Activated T-cell treated with anti-CD3 and anti-CD28 coated beads, Interleukin-2, amount 50 U/mL, for 1 hour (primary cell): Measurements from ENCODE around the gene PPP5C.
A peak's percentile ranks its signal among the peaks of the same experiment; 100 is the strongest.
"Not testable (repeated sequence)": the region's sequence is repeated elsewhere in the genome, so short reads cannot be mapped to it uniquely, and the experiment has no call there.

ENCODE experiments used
- DNase-seq: peaks from one replicate; pipeline ENCODE4 v3.0.0-alpha.2; 2020

The PPP5C gene

DNA sequence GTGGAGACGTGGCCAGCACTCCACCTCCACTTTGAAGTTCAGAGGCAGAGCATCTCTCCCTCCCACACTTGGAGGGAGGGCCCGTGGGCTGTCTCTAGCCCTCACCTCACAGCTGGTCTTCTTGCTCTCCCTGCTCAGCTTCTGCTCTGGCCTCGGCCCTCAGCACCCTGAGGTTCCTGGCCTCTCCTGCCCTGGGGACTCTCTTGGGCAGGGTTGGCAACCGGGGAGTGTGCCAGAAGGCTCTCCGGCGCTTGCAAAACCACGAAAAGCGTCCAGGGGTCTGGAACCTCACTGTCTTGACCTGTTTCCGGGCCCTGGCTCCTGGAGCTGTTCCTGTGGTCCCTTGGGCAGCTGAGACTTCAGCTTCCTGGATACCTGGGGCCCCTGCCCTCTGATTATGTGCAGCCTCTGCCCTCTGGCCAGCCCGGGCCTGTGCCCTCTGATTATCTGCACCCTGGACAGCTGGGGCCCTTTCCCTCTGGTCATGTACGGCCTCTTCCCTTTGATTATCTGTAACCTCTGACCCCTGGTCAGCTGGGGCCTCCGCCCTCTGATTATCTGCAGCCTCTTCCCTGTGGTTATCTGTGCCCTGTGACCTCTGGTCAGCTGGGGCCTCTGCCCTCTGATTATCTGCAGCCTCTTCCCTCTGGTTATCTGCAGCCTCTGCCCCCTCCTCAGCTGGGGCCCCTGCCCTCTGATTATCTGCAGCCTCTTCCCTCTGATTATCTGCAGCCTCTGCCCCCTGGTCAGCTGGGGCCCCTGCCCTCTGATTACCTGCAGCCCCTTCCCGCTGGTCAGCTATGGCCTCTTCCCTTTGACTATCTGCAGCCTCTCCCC is 64.4 kb downstream of the PPP5C start:
- no peak for DNase-seq

DNA sequence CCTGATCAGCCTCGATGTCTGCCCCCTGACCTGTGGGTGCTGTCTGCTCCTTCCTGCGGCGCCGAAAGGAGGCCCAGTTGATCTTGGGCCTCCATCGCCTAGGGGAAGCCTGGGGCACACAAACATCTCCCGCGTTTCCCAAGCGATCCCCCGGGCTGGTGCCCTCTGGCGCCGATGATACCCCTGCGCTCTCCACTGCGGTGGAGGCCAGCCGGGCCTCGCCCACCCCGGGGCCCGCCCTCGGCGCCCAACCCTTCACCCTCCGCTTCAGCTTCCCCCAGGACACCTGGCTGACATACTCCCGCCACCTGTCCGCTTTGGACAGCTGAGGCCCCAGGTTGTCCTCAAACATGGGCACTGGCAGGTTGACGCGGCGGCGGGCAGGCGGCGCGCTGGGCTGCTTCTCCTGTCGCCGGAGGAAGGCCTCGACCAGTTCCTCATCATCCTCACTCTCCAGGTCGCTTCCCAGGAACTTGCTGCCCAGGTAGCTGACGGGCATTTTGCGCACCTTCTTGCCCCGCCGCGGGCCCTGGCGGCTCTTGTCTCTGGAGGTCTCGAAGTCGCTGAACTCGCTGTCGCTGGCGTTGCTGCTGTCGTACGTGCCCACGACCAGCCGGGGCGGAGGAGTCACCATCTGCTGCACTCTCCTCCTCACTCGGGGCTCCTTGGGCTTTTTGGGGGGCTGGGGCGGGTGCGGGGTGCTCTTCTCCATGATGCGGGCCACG is 65.2 kb downstream of the PPP5C start:
- DNase-seq: no peak

DNA sequence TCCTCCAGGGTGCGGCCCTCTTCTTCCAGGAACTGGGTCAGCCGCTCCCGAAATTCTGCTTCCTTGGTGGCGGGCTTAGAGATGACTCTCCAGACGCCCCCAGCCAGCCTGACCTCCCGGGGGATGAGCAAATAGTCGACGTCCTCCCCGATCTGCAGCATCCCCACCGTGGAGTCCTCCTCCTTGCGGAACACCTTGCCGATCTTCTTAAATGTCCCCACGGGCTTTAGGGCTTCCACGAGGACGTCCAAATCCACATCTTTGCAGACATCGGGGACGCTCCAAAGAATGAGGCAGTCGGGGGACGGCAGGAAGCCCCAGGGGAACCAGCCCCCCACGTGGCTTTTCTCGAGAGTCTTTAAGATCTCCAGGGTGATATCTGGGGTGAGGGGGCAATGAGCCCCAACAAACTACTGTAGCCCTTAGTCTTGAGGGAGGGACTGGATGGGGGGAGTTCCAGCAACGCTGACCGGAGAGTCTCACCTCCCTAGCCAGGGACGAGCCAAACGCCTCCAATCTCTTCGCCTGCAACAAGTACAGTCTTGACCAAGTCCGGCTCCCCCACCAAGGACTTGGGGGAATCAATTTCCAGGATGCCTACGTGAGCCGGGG is 65.9 kb downstream of the PPP5C start:
- DNase-seq: no peak

DNA sequence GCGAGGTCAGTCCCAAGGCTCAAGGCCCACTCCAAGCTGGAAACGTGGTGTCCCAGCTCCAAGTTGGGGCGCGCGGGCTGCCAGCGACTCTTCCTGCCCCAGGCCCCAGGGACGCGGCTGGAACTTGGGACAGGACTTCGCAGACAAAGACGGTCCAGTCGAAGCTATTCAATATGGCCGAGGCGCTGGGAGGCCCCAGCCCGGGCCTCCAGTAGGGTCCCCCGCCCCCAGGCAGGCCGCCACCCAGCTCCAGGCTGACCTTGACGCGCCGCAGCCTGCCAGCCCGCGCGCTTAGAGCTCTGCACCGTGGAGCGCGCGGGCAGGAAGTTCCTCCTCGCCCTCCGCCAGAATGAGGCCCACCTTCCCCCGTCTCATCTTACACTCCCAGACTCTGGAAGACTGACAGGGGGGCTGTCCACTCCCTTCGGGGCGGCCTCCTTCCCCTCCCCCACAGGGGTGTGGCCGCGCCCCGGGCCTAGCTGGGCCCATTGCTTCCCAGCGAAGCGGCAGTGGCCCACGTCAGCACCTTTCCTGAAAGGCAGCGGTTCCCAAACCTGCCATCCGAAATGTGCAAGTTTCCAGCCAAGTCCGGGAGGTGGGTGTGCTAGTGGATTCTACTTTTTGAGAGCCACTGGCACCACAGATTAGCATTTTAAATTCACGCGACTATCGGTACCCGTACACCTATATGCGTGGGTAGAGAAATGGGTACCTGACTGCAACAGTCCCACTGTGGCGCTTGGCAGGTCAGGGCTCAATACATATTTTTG is 66.6 kb downstream of the PPP5C start, which contains the start of gene CCDC8:
CCDC8 (minus strand) TSS at position 303 of the 770 bp plus-strand sequence. CDS start 754 bp downstream, outside the sequence.
- no peak for DNase-seq

DNA sequence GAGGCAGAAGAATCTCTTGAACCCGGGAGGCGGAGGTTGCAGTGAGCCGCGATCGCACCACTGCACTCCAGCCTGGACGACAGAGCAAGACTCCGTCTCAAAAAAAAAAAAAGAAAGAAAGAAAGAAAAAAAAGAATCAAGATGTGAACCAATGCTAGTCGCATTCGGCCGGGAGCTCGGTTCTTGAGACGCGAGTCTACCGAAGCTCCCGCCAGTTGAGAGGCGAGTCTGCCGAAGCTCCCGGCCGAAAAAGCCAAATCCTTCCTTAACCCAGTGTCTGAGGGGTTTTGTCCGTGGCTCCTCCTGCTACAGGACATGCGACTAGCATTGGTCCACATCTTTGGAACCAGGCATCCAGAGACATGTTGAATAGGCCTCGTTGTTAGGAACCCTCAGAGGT is 68.0 kb downstream of the PPP5C start:
- not testable (repeated sequence) for DNase-seq

DNA sequence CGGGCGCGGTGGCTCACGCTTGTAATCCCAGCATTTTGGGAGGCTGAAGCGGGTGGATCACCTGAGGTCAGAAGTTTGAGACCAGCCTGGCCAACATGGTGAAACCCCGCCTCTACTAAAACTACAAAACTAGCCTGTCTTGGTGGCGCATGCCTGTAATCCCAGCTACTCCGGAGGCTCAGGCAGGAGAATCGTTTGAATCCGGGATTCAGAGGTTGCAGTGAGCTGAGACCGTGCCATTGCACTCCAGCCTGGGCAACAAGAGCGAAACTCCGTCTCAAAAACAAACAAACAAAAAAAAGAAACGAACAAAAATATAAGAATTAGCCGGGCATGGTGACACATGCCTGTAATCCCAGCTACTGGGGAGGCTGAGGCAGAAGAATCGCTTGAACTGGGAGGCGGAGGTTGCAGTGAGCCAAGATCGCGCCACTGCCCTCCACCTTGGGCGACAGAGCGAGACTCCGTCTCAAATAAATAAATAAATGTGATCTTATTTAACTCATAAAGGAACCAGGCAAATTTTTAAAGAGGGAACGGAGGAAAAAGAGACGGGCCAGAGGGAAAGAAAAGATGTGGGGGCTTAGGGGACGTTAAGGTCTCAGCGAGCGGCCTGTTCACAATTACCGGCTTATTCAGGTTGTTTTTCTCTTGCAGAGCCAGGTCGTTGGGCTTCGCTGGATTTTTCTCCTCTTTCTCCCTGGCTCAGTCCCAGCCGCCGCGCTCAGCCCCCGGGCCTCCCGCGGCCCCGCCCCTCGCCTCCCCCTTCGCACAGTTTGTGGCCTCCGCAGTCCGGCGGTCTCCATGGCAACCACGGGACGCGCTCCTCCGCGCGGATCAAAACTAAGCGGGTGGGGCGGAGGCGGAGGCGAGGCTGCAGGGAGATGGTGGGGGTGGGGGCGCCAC is 69.2 kb downstream of the PPP5C start:
- peak; percentile 40 for DNase-seq

DNA sequence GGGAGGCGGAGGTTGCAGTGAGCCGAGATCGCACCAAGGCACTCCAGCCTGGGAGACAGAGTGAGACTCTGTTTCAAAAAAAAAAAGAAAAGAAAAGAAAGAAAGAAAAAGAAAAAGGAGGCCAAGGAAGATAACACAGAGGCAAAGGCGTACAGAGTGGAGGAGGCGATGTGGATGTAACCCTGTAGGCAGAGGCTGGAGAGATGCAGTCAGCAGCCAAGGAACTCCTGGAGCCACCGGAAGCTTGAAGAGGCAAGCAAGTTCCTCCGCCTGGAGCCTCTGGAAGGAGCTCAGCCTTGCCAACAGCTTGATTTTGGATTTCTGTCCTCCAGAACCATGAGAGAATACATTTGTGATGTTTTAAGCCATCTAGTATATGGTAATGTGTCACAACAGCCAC is 73.2 kb downstream of the PPP5C start:
- no peak for DNase-seq

DNA sequence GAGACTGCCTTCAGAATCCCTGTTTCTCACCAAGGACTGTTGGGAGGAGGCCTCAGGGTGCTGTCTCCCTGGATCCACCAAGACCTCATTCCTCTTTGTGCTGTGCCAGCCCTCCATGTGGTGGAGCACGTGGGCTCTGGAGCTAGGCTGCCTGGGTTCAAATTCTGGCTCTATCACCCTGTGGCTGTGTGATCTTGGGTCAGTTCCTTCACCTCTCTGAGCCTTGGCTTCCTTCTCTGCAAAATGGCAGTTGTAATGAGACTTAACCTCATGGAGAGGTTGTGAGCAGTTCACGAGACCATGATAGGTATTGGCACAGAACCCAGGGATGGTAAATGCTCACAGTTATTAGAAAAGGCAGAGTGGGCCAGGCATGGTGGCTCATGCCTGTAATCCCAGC is 75.5 kb downstream of the PPP5C start:
- no peak for DNase-seq

DNA sequence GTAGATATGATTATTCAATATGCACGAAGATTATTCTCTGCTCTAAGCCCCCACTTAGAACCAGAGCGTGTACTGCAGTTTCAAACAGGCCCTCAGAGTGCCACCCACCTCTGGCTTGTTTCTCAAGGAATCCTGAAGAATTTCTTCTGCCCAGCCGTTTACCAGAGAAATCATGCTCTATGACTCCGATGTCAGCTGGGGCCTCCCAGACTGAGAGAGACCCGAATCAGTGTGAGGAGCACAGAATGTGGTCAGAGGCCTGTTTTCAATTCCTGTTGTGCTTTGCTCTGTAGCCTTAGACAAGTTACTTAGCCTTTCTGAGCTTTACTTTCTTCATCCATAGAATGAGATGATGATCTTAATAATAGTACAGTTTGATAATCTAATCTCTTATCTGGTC is 76.3 kb downstream of the PPP5C start:
- no peak for DNase-seq

DNA sequence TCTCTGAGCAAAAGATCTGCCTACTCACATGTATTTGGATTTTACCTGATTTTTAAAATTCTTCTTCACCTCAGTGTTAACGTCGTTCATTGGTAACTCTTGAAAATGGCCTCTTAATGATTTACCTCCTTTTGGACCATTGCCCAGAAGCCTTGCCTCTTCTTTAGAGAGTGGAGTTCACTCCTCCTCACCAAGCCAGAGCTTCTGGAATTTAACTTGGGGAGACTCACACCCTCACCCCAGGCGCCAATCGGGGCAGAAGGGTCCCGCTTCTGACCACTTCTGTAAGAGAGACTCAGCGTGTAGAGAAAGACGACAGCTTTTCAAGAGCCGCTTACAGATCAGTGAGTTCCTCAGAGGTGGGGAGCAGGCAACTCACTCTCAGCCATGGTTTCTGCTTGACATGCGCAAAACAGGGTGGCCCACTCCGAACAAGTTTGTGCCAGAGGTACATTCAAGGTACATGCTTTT is 79.2 kb downstream of the PPP5C start:
- no peak for DNase-seq

DNA sequence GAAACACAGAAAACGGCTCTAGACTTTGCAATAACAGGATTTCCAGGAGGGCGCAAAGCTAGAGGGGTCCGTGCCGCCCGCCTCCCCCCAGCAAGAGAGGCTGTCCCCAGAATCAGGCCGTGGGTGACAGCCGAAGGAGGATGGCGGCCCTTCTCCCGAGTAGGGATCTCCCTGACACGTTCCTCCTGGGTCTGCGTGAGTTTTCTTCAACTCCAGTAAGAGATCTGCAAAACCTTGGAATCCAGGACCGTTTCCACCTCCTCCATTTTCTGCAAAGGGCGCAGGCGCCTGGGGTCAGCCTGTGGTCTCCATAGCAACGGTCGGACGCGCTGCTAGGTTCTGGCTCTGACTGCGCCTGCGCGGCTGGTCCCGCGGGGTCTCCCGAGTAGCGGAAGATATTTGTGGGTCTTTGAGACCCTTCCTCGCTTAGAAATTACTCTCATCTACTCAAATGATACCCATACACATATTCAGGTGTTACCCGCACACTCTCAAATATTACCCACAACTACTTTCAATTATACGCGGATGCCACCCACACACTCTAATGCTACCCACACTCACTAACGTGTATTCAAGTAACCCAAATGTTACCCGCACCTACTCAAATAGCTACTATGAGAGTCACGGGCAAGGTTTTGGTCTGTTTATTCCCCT is 79.7 kb downstream of the PPP5C start:
- no peak for DNase-seq

DNA sequence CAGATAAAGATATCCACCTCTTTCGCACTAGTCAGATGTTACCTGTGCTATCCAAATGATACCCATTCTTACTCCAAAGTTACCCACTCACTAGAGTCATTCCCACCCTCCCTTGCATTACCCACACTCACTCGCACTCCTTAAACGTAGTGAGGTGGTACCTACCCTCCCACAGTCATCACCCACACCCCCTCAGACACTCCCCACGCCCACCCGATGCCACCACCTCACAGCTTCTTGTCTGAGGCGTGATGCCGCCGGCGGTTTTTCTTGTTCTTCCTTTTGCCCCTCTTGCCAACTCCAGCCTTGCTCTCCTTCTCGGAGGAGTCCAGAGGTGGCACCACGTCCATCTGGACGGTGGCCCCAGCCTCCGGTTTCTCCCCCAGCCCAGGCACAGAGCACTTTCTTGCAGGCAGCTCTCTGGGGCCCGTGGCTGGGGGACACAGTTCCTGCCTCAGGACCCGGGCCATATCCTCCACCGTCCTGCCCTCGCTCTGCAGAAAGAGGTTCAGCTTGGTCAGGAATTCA is 80.7 kb downstream of the PPP5C start:
- DNase-seq: no peak

DNA sequence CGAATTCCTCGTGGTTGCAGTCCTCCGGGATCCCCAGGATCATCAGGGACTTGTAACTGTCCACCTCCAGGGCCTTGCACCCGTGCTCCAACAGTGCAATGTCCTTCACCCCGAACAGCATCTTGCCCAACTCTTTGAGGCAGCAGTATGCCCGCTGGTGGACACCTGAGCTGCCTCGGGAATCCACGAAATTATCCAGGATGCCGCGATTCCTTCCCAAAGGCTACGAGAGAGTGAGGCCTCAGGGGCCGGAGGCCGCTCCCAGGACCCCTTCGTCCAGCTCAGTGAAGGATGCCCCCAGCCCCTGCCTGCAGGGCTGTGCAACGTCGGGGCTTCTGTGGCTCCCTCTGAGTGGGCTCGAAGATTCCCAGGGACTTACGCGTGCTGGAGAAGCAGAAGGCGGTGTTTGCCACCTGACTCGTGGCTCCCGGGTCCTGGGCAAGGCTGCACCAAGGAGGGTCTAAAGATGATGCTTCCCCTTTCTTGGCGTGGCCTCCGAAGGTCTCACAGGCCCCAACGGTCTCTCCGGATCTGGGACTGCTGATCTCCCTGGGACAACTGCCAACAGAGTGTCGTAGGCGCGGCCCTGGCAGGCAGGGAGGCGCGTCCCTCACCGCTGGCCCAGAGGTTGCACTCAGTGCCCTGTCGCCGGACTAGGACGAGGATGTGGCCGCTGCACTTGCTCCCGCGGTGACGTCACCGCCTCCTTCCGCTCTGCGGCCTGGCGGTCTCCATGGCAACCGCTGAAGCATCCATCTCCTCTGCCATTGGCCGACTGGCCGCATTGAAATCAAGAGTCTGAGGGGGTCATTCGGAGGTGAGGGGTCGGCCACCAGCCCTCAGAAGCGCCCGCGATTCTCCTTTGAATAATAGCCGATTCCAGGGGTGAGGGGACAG is 81.6 kb downstream of the PPP5C start, which contains the start of gene PNMA8C:
PNMA8C (minus strand) TSS at position 698 of the 897 bp plus-strand sequence; CDS start at position 121, 577 bp downstream.
- peak; percentile 56 for DNase-seq

DNA sequence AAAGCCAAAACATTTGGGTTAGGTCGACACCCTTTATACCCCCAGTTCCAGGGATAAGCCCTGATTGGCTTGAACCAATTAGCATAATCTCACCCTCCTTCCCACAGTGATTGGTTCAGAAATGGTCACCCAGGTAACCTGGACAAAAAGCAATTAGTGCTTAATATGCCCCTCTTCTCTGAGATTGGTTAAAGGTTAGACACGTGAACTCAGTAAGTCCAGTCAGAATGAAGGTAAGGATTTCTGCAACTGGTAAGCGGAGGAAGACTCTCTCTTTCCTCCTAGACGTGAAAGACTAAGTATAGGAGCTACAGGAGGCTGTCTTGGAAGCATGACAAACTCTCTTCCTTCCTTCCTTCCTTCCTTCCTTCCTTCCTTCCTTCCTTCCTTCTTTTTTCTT is 83.1 kb downstream of the PPP5C start:
- no peak for DNase-seq

DNA sequence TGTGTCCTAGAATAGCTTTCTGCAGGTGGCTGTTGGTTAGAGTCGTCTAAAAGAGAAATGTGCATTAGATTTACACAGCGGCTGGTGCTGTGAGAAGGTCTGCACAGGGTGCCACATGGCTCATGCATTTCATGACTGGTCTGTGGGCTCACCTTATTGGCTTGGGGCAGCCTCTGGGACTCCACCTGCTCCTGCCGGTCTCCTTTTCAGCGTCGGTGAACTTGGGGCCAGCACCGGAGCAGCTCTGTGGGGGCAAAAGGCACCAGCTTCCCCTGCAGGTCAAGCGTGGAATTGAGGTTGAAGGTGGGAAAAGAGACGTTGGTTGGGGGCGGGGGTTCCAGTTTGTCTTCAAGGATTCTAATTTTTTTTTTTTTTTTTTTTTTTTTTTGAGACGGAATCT is 84.9 kb downstream of the PPP5C start:
- no peak for DNase-seq

DNA sequence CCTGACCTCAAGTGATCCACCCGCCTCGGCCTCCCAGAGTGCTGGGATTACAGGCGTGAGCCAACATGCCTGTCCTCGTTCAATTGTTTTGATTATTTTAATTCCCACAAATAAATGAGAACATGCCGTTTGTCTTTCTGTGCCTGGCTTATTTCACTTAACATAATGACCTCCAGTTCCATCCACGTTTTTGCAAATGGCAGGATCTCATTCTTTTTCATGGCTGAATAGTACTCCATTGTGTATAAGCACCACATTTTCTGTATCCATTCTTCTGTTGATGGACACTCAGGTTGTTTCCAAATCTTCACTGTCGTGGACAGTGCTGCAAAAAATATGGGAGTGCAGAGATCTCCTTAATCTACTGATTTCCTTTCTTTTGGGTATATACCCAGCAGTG is 86.6 kb downstream of the PPP5C start:
- DNase-seq: not testable (repeated sequence)

DNA sequence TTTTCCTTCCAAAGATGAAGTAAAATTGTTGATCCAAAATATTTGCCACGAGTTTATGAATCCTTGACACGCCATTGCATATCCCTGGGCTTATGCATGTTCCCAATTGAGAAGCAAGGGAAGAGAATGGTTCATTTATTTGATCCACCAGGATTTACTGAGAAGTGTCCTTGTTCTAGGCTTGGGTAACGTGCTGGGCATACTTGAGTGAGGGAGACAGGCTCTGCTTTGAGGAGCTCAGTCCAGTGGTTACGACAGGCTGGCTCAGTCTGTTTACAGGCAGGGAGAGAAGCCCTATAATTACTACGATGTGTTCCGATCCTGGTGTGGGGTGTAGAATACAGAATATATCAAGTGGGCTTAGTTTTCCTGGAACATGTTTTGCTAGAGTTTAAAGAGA is 88.1 kb downstream of the PPP5C start:
- DNase-seq: no peak

DNA sequence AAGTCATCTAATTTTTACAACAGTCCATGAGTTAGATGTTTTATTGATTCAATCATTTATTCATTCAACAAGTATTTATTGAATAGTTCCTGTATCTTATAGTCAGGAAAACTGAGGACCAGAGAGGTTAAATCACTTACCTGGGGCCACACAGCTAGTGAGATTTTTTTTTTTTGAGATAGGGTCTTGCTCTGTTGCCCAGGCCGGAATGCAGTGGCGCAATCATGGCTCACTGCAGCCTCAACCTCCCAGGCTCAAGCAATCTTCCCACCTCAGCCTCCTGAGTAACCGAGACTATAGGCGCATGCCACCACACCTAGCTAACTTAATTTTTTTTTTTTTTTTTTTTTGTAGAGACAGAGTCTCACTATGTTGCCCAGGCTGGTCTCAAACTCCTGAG is 88.8 kb downstream of the PPP5C start:
- not testable (repeated sequence) for DNase-seq
